Small intestine (tissue), 7 donors: ENCODE measurements around the gene DYNLRB1. TPM values are rescaled to one million over a fixed set of nuclear protein-coding genes. Genes with fewer than 3 reads are reported as not detected.
"Not testable (repeated sequence)": the region's sequence is repeated elsewhere in the genome, so short reads cannot be mapped to it uniquely, and the experiment has no call there.

Experiments
- DNase-seq, 2 donors: peaks; one replicate each; pipeline versions ENCODE4 v3.0.0 to v3.0.0-alpha.2; 2013
- FAIRE-seq: peaks from 2 replicates; lab custom pipeline; 2012; peaks lifted over from hg19 to GRCh38; lab: Jason Lieb, UNC
- H3K27ac ChIP-seq, 3 donors: one replicate each; pipeline ENCODE4 v1.5.1; 2013; ENCODE audit warnings: low read length in 2 of 3, mild to moderate bottlenecking in 2 of 3, control low read depth in 1 of 3, inconsistent platforms in 1 of 3, low read depth in 1 of 3, moderate library complexity in 1 of 3
- H3K27me3 ChIP-seq, 3 donors: one replicate each; pipeline ENCODE4 v1.6.1; 2013; ENCODE audit warnings: low read length in 3 of 3, inconsistent platforms in 1 of 3; ENCODE audit not compliant: control insufficient read depth in 3 of 3, insufficient read depth in 3 of 3
- H3K36me3 ChIP-seq, 3 donors: one replicate each; pipeline ENCODE4 v1.6.1; 2013; ENCODE audit warnings: low read length in 3 of 3, inconsistent platforms in 1 of 3, low read depth in 1 of 3, mild to moderate bottlenecking in 1 of 3, moderate library complexity in 1 of 3; ENCODE audit not compliant: control insufficient read depth in 3 of 3, insufficient read depth in 2 of 3
- H3K4me1 ChIP-seq, 3 donors: one replicate each; pipeline ENCODE4 v1.6.1; 2013; ENCODE audit warnings: low read length in 2 of 3, inconsistent platforms in 1 of 3, low read depth in 1 of 3, mild to moderate bottlenecking in 1 of 3, moderate library complexity in 1 of 3; ENCODE audit not compliant: control insufficient read depth in 3 of 3, insufficient read depth in 2 of 3
- H3K4me3 ChIP-seq, 3 donors: one replicate each; pipeline ENCODE4 v1.5.1; 2013; ENCODE audit warnings: low read length in 3 of 3, control low read depth in 1 of 3, inconsistent platforms in 1 of 3, low read depth in 1 of 3, mild to moderate bottlenecking in 1 of 3, moderate library complexity in 1 of 3
- H3K9me3 ChIP-seq, 2 donors: one replicate each; pipeline ENCODE4 v1.6.1; 2013; ENCODE audit warnings: low read depth in 1 of 2, low read length in 1 of 2; ENCODE audit not compliant: control insufficient read depth in 2 of 2, insufficient read depth in 1 of 2
- WGBS, 3 donors: extraction: QIAGEN DNeasy Blood & Tissue Kit; methylation state at CpG; one replicate each; pipeline ENCODE4 v1.1.7; 2013; 5-methylcytosine and 5-hydroxymethylcytosine counted together
- polyA plus RNA-seq, 4 donors: library from polyadenylated mRNA; stranded (reverse) in 3 of 4; unstranded in 1 of 4; fragments of 200-250 nt in 3 of 4; fragments of 120-200 nt in 1 of 4; gene quantifications; one replicate each; pipeline versions ENCODE4 v1.2.1 to v1.2.3, GENCODE V29; 2013
- donor health status: healthy with polysubstance abuse.
- donor health status: control.
- donor health status: control.
- donor health status: Bipolar disorder and iron deficiency.
- donor health status: healthy.

The DYNLRB1 gene
- polyA plus RNA-seq, 4 donors = 147 to 306 (median 213) TPM

DNA sequence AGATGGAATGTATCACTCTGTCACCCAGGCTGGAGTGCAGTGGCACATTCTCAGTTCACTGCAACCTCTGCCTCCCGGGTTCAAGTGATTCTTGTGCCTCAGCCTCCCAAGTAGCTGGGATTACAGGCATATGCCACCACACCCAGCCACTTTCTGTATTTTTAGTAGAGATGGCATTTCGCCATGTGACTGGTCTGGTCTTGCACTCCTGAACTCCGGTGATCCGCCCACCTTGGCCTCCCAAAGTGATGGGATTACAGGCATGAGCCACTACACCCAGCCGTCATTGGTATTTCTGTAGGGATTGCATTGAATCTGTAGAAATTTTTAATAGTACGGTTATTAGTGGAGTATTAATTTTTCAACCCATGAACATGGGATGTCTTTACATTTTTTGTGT lies 18.6 kb upstream of the DYNLRB1 start:
- H3K27me3 ChIP-seq, H3K4me1 ChIP-seq, FAIRE-seq, H3K27ac ChIP-seq, DNase-seq, H3K4me3 ChIP-seq: not testable (repeated sequence)
- H3K36me3 ChIP-seq = peaks cover 2 to 36% (median 16%) of the 10 kb centered on the region in 3 donors
- 98 to 99% (median 98%) methylated on average over 6 of the region's 6 CpGs for WGBS, 3 donors
- peaks cover 0 to 13% of the 10 kb centered on the region in 2 donors for H3K9me3 ChIP-seq

DNA sequence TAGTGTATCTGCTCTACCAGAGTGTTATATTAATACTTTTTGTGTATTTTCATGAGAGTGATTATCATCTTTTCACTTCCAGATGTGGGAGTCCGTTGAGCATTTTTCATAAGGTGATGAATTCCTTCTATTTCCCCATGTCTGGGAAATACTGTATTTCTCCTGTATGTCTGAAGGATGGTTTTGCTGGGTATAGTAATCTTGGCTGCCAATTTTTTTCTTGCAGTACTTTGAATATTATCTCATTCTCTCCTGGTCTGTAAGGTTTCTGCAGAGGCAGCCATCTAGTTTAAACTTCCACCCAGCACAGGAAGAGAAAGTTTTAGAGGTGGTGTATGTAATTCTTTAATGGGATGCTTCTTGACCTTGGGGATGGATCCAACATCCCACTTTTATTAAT lies 15.4 kb upstream of the DYNLRB1 start:
- 84 to 95% (median 93%) methylated on average over 1 of the region's 1 CpG for WGBS, 3 donors
- FAIRE-seq (no peak), DNase-seq (no peak)
- Histone ChIP-seq H3K4me1 (no peaks in the 10 kb centered on the region), H3K4me3 (no peak overlapping the region), H3K36me3 (peaks cover 0 to 34% (median 5%) of the 10 kb centered on the region in 3 donors), H3K27me3 (no peaks in the 10 kb centered on the region), H3K9me3 (peaks cover 0 to 13% of the 10 kb centered on the region in 2 donors), H3K27ac (no peak overlapping the region)

DNA sequence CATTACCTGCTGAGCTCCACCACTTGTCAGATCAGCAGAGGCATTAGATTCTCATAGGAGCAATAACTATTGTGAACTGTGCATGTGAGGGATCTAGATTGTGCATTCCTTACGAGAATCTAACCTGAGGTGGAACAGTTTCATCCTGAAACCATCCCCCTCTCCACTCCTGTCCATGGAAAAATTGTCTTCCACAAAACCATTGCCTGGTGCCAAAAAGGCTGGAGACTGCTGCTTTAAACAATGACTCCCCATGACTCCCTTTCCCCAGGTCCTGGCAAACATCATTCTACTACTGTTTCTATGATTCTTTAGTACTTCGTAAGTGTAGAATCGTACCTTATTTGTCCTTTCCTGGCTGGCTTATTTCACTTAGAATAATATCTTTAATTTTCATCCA lies 9.7 kb upstream of the DYNLRB1 start:
- no peak for DNase-seq
- Histone ChIP-seq H3K27me3 (no peaks in the 10 kb centered on the region), H3K36me3 (peaks cover 0 to 32% (median 6%) of the 10 kb centered on the region in 3 donors)

DNA sequence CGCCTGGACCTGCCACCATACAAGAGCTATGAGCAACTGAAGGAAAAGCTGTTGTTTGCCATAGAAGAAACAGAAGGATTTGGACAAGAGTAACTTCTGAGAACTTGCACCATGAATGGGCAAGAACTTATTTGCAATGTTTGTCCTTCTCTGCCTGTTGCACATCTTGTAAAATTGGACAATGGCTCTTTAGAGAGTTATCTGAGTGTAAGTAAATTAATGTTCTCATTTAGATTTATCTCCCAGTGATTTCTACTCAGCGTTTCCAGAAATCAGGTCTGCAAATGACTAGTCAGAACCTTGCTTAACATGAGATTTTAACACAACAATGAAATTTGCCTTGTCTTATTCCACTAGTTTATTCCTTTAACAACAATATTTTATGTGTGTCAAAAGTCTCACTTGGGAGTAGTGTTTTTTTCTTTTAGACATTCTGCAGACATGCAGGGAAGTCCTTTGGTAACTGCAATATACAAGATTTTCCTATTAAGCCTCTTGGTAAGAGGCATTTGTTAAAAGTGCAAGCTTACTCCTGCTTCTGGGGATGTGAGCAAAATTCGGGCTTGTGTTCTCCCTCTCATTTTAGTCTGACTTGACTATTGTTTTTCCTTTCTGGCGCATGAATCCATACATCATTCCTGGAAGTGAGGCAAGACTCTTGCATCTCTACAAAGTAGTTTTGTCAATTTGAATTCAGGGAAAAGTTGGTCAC lies 8.4 kb upstream of the DYNLRB1 start:
- FAIRE-seq (no peak), DNase-seq (no peak)
- Histone ChIP-seq H3K27ac (no peak overlapping the region), H3K27me3 (no peaks in the 10 kb centered on the region), H3K36me3 (peaks cover 0 to 25% (median 6%) of the 10 kb centered on the region in 3 donors), H3K9me3 (no peaks in the 10 kb centered on the region), H3K4me1 (peaks cover 0 to 18% (median 0%) of the 10 kb centered on the region in 3 donors), H3K4me3 (no peak overlapping the region)
- WGBS, 3 donors = 87 to 90% (median 89%) methylated on average over 4 of the region's 4 CpGs

More for the DNA sequence above, 9.7 kb upstream of the DYNLRB1 start:
- no peak overlapping the region for H3K4me3 ChIP-seq
- H3K4me1 ChIP-seq = peaks cover 0 to 4% (median 0%) of the 10 kb centered on the region in 3 donors
- WGBS, 3 donors = 91 to 97% (median 92%) methylated on average over 3 of the region's 3 CpGs
- no peak for FAIRE-seq
- no peak overlapping the region for H3K27ac ChIP-seq
- peaks cover 0 to 2% of the 10 kb centered on the region in 2 donors for H3K9me3 ChIP-seq

DNA sequence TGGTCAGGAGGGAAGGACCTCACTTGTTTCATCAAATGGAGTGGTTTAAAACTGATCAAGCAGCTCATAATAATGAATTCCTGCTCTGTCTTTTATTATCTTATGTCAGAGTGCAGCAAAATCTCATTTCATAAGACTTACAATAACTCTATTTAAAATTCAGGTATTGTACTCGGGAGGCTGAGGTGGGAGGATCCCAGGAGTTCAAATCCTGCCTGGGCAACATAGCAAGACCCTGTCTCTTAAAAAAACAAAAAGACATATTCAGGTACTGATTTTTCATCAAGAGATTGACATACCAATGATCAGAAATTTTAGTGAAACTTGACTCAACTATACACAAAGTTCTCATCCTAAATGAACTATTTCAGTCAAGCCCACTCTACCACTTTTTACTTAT lies 5.6 kb upstream of the DYNLRB1 start:
- Histone ChIP-seq H3K9me3 (no peaks in the 10 kb centered on the region), H3K36me3 (peaks cover 0 to 15% (median 6%) of the 10 kb centered on the region in 3 donors), H3K4me1 (peaks cover 0 to 27% (median 2%) of the 10 kb centered on the region in 3 donors), H3K27ac (no peak overlapping the region), H3K27me3 (no peaks in the 10 kb centered on the region), H3K4me3 (no peak overlapping the region)
- DNase-seq (no peak), FAIRE-seq (no peak)
- WGBS, 3 donors = 93 to 98% (median 94%) methylated on average over 1 of the region's 1 CpG

DNA sequence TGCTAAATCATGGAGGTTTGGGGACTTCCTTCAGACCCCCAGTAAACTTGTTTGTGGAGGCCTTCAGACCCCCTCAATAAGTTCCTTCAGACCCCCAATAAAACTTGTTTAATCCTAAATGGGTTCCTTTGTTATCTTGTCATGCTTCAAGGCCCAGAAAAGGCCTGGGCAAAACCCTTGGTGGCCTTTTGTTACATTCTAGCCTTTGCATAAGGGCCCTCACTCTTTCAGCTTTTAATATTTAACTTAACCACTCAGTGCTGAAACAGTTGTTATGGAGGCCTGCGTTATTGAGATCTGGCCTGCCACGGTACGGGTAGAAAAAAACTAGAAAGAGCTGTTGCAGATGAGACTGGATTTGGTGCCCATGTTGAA lies 4.3 kb upstream of the DYNLRB1 start:
- Histone ChIP-seq H3K27ac (peak overlapping the region in 1 of 3 donors; percentile 45), H3K4me1 (peaks cover 0 to 27% (median 2%) of the 10 kb centered on the region in 3 donors), H3K4me3 (no peak overlapping the region), H3K9me3 (no peaks in the 10 kb centered on the region), H3K36me3 (peaks cover 0 to 6% (median 6%) of the 10 kb centered on the region in 3 donors), H3K27me3 (no peaks in the 10 kb centered on the region)
- DNase-seq (no peak), FAIRE-seq (no peak)
- 84 to 95% (median 91%) methylated on average over 3 of the region's 3 CpGs for WGBS, 3 donors

DNA sequence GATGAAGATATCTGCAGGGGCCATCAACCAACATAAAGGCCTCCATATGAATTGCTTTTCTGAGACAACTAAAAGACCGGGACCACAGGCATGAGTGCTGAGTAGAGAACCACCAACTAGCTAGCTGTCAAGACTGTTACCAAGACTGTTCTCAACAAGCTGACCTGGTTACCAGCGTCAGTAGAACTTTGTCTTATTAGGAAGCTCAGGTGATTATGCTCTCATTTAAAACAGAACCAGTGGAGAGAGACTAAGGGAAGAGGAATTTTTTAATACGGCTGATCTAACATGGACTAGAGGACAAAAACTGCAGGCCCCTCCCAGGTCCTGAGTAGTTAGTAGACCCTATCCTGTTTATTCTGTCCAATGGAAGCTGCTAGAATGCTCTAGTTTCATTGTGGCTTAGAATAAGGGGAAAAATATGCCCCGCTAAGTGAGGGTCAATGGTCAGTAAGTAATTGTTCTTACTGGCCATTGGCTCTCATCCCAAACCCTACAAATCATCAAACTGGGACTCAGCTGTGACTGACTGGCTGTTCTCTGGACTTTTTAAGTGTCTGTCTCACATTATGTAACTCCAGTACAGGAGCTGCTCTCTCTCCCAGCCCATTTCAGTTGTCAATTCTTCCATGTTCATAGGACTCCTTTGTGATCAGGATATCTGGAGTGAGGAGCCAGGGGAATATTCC lies 3.8 kb upstream of the DYNLRB1 start:
- no peak for FAIRE-seq
- WGBS, 3 donors = 89 to 91% (median 89%) methylated on average over 4 of the region's 4 CpGs
- peaks cover 0 to 6% (median 6%) of the 10 kb centered on the region in 3 donors for H3K36me3 ChIP-seq
- peak overlapping the region in 1 of 3 donors; percentile 45 for H3K27ac ChIP-seq
- peaks cover 0 to 27% (median 2%) of the 10 kb centered on the region in 3 donors for H3K4me1 ChIP-seq
- DNase-seq = peak; percentile 16 to 44
- no peaks in the 10 kb centered on the region for H3K9me3 ChIP-seq
- H3K4me3 ChIP-seq = no peak overlapping the region
- H3K27me3 ChIP-seq = no peaks in the 10 kb centered on the region

DNA sequence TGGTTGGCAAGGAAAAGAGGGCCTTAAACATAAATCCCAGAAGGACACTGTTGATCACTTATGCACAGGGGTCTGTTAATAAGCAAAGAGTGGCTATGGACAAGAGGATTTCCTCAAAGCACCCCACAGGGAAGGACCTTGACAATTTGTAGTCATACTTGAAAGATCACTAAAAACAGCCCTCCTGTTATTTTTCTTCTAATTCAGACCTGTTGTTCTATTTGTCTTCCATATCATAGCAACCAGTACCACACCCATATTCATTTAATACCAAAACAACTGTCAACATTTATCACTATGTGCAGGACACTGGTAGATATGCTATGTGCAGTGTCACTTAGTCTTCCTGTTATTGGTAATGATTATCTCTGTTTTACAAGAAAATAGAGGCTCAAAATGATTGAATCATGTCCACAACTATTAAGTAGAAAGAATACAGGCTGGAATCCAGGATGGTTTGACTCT lies 3.2 kb upstream of the DYNLRB1 start:
- DNase-seq (peak in 1 of 2 donors; percentile 40), FAIRE-seq (no peak)
- Histone ChIP-seq H3K36me3 (peaks cover 0 to 6% (median 3%) of the 10 kb centered on the region in 3 donors), H3K27ac (peak overlapping the region in 1 of 3 donors; percentile 45), H3K4me3 (no peak overlapping the region), H3K27me3 (no peaks in the 10 kb centered on the region), H3K4me1 (peaks cover 0 to 27% (median 2%) of the 10 kb centered on the region in 3 donors), H3K9me3 (no peaks in the 10 kb centered on the region)
